Caco-2 (cell line): ENCODE measurements around the gene LRBA. TPM values are rescaled to one million over a fixed set of nuclear protein-coding genes. Genes with fewer than 3 reads are reported as not detected.

Experiments used
- BruUV-seq: library from RNA; stranded (reverse); fragments of 400-500 nt; replicated peaks from 2 replicates; lab custom pipeline; 2021; lab: Mats Ljungman, UMichigan
- CTCF ChIA-PET: fragments of 300-600 bp; sonication (Branson Sonifier 250); formaldehyde crosslinking; loops from one replicate; lab custom pipeline; 2022; ENCODE audit warnings: antibody characterized with exemption; lab: Charles Lee
- POLR2A ChIA-PET: fragments of 300-600 bp; sonication (Branson Sonifier 250); formaldehyde crosslinking; loops from one replicate; lab custom pipeline; 2022; ENCODE audit warnings: antibody characterized with exemption; lab: Charles Lee
- DNase-seq, 2 experiments: peaks; one replicate each; pipeline versions ENCODE4 v3.0.0 to v3.0.0-alpha.2; 2020 to 2022
- H3K27me3 ChIP-seq: replicated peaks from 2 replicates; pipeline ENCODE4 v1.6.0; 2011; ENCODE audit warnings: low read length; ENCODE audit not compliant: control insufficient read depth, insufficient read depth
- H3K36me3 ChIP-seq: 2 replicates; pipeline ENCODE4 v1.5.1; 2011; ENCODE audit warnings: low read length; ENCODE audit not compliant: control insufficient read depth, insufficient read depth
- H3K4me1 ChIP-seq: fragments of 250-450 bp; sonication (Bioruptor Pico); 2 replicates; pipeline ENCODE4 v1.5.1; 2020; ENCODE audit warnings: mild to moderate bottlenecking
- H3K4me3 ChIP-seq: 2 replicates; pipeline ENCODE4 v1.5.1; 2011; ENCODE audit warnings: low read depth, mild to moderate bottlenecking, control low read depth, low read length
- H3K9me3 ChIP-seq: fragments of 250-450 bp; sonication (Bioruptor Pico); 2 replicates; pipeline ENCODE4 v1.5.1; 2020; ENCODE audit warnings: mild to moderate bottlenecking, moderate library complexity
- H3K27ac Mint-ChIP-seq: one replicate; pipeline ENCODE4 v1.8.0; 2022; ENCODE audit warnings: mixed read lengths; ENCODE audit not compliant: unreplicated experiment
- H3K27me3 Mint-ChIP-seq: one replicate; pipeline ENCODE4 v1.8.0; 2022; ENCODE audit warnings: mixed read lengths; ENCODE audit not compliant: insufficient read depth, unreplicated experiment
- H3K36me3 Mint-ChIP-seq: one replicate; pipeline ENCODE4 v1.8.0; 2022; ENCODE audit warnings: mild to moderate bottlenecking, mixed read lengths; ENCODE audit not compliant: insufficient read depth, unreplicated experiment
- H3K4me1 Mint-ChIP-seq: one replicate; pipeline ENCODE4 v1.8.0; 2022; ENCODE audit warnings: low read depth, mixed read lengths; ENCODE audit not compliant: unreplicated experiment
- H3K4me3 Mint-ChIP-seq: one replicate; pipeline ENCODE4 v1.8.0; 2022; ENCODE audit warnings: mild to moderate bottlenecking, moderate library complexity, mixed read lengths; ENCODE audit not compliant: unreplicated experiment
- H3K9me3 Mint-ChIP-seq: one replicate; pipeline ENCODE4 v1.8.0; 2022; ENCODE audit warnings: mixed read lengths; ENCODE audit not compliant: unreplicated experiment
- intact Hi-C: fragments of 100-400 bp; cut with micrococcal nuclease; formaldehyde crosslinking; loops from one replicate; pipeline ENCODE4 v1.10.0; 2022; ENCODE audit not compliant: unreplicated experiment
- total RNA-seq: library from RNA; stranded (reverse); gene quantifications from 2 replicates; pipeline ENCODE4 v1.2.3, GENCODE V29; 2022
- TF ChIP-seq, protein P1 (sequence below), 2 experiments: fragments of 200-600 bp in 1 of 2; IDR thresholded peaks; 1 replicate in 1 of 2; 2 replicates in 1 of 2; pipeline versions ENCODE4 v1.5.1 to v1.8.0; 2011 to 2022; ENCODE audit warnings: antibody characterized with exemption in 1 of 2, control low read depth in 1 of 2, inconsistent platforms in 1 of 2, low read depth in 1 of 2, low read length in 1 of 2, mild to moderate bottlenecking in 1 of 2, moderate library complexity in 1 of 2; ENCODE audit not compliant: insufficient read depth in 1 of 2, severe bottlenecking in 1 of 2, unreplicated experiment in 1 of 2

LRBA gene
- total RNA-seq, 1 experiment from 2014 or later: 53.2 TPM

DNA sequence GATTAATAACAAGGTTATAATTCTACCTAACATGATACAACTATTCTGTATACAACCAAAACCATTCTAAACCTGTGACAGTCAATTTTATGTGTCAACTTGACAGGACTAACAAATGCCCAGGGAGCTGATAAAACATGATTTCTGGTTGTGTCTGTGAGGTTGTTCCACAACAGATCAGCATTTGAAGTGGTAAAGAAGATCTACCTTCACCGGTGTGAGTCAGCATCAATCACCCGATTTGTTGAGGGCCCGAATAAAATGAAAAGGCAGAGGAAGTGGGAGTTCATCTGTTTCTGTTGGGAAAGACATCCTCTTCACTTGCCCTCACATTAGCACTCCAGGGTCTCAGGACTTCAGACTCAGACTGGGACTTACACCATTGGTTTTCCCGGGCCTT is 245.2 kb downstream of the LRBA start:
- TF ChIP-seq, protein P1, sequence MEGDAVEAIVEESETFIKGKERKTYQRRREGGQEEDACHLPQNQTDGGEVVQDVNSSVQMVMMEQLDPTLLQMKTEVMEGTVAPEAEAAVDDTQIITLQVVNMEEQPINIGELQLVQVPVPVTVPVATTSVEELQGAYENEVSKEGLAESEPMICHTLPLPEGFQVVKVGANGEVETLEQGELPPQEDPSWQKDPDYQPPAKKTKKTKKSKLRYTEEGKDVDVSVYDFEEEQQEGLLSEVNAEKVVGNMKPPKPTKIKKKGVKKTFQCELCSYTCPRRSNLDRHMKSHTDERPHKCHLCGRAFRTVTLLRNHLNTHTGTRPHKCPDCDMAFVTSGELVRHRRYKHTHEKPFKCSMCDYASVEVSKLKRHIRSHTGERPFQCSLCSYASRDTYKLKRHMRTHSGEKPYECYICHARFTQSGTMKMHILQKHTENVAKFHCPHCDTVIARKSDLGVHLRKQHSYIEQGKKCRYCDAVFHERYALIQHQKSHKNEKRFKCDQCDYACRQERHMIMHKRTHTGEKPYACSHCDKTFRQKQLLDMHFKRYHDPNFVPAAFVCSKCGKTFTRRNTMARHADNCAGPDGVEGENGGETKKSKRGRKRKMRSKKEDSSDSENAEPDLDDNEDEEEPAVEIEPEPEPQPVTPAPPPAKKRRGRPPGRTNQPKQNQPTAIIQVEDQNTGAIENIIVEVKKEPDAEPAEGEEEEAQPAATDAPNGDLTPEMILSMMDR (IDR thresholded peaks at IDR 0.05; ENCODE audit: insufficient read depth in 1 of 2, low read depth in 1 of 2, low read length in 1 of 2, severe bottlenecking in 1 of 2, unreplicated experiment in 1 of 2): no peak
- H3K27me3 ChIP-seq: no peaks in the 10 kb centered on the region
- no peak for DNase-seq
- Mint-ChIP-seq H3K9me3 (no peaks in the 10 kb centered on the region), H3K27me3 (no peaks in the 10 kb centered on the region), H3K4me3 (no peak overlapping the region), H3K36me3 (peaks cover 3% of the 10 kb centered on the region), H3K4me1 (peaks cover 28% of the 10 kb centered on the region), H3K27ac (no peak overlapping the region)
- intact Hi-C loops: no loop called here
- H3K36me3 ChIP-seq: no peaks in the 10 kb centered on the region; the same call in 1 of the 2 replicates
- POLR2A ChIA-PET: no interaction called here
- CTCF ChIA-PET: no interaction called here
- no peaks in the 10 kb centered on the region for H3K9me3 ChIP-seq
- BruUV-seq: no TSS peak
- no peak overlapping the region for H3K4me3 ChIP-seq
- peaks cover 36% of the 10 kb centered on the region for H3K4me1 ChIP-seq

DNA sequence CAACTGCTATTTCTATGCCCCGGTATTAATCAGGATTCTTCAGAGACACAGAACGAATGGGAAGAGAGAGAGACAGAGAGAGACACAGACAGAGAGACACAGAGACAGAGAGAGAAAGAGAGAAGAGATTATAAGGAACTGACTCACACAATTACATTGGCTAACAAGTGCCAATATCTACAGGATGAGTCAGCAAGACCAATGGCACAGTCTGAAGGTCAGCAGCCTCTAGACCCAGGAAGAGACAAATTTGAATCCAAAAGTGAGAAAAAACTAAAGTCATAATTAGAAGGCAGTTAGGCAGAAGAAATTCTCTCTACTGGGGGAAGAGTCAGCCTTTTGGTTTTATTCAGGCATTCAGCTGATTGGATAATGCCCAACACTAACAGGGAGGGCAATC is 245.8 kb downstream of the LRBA start:
- no peaks in the 10 kb centered on the region; the same call in 1 of the 2 replicates for H3K36me3 ChIP-seq
- CTCF ChIA-PET: no interaction called here
- Mint-ChIP-seq H3K27me3 (no peaks in the 10 kb centered on the region), H3K9me3 (no peaks in the 10 kb centered on the region), H3K36me3 (no peaks in the 10 kb centered on the region), H3K4me1 (peaks cover 27% of the 10 kb centered on the region), H3K27ac (no peak overlapping the region), H3K4me3 (no peak overlapping the region)
- no peaks in the 10 kb centered on the region for H3K27me3 ChIP-seq
- peaks cover 30% of the 10 kb centered on the region for H3K4me1 ChIP-seq
- POLR2A ChIA-PET: no interaction called here
- no peak overlapping the region for H3K4me3 ChIP-seq
- DNase-seq: no peak
- no TSS peak for BruUV-seq
- no peaks in the 10 kb centered on the region for H3K9me3 ChIP-seq
- intact Hi-C loops: no loop called here
- TF ChIP-seq, protein P1 (IDR thresholded peaks at IDR 0.05; ENCODE audit: insufficient read depth in 1 of 2, low read depth in 1 of 2, low read length in 1 of 2, severe bottlenecking in 1 of 2, unreplicated experiment in 1 of 2): no peak

DNA sequence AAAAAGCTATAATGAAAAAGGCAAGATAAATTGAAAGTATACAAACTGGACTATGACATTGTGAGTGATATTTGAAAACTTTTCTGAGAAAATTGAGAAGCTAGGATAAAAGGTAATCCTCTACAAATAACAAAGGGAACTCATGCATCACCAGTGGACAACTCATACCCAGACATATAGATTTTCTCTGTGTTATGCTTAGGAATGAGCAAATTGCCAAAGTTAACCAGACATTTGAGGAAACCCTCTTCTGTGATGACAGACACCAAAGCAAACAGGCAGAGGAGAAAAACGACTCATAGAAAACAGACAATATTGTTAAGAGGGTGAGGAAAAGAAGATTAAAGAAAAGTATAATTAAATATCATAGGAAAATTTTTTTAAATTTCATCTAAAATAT is 246.6 kb downstream of the LRBA start:
- Histone ChIP-seq H3K9me3 (no peaks in the 10 kb centered on the region), H3K27me3 (no peaks in the 10 kb centered on the region), H3K4me3 (no peak overlapping the region), H3K36me3 (no peaks in the 10 kb centered on the region; the same call in 1 of the 2 replicates), H3K4me1 (peaks cover 23% of the 10 kb centered on the region)
- DNase-seq: no peak
- Mint-ChIP-seq H3K4me1 (peaks cover 23% of the 10 kb centered on the region), H3K27me3 (no peaks in the 10 kb centered on the region), H3K36me3 (no peaks in the 10 kb centered on the region), H3K9me3 (no peaks in the 10 kb centered on the region), H3K27ac (no peak overlapping the region), H3K4me3 (no peak overlapping the region)
- ChIA-PET CTCF (no interaction called here), POLR2A (no interaction called here)
- TF ChIP-seq, protein P1 (IDR thresholded peaks at IDR 0.05; ENCODE audit: insufficient read depth in 1 of 2, low read depth in 1 of 2, low read length in 1 of 2, severe bottlenecking in 1 of 2, unreplicated experiment in 1 of 2): no peak
- intact Hi-C loops: no loop called here
- no TSS peak for BruUV-seq
